ENCODE results near the gene STK39.

Gene STK39

GRCh38 chr2:168241746-168242145, 5.6 kb downstream of the STK39 start:
- DNase-seq, result no peak

- no peak for DNase-seq
Observed at GRCh38 chr2:168241208-168241607, 6.2 kb downstream of the STK39 start.

GRCh38 chr2:168239281-168239680, 8.1 kb downstream of the STK39 start:
- DNase-seq, result no peak

GRCh38 chr2:168237741-168238140, 9.7 kb downstream of the STK39 start:
- DNase-seq, result no peak

GRCh38 chr2:168234407-168235085, 12.8 kb downstream of the STK39 start:
- DNase-seq, result no peak

- no peak for DNase-seq
Observed at GRCh38 chr2:168233726-168234406, 13.5 kb downstream of the STK39 start.

GRCh38 chr2:168233166-168233565, 14.2 kb downstream of the STK39 start:
- no peak for DNase-seq

GRCh38 chr2:168231609-168232241, 15.7 kb downstream of the STK39 start:
- no peak for DNase-seq

- no peak for DNase-seq
Observed at GRCh38 chr2:168230389-168230788, 17.0 kb downstream of the STK39 start.

- DNase-seq, result no peak
Observed at GRCh38 chr2:168224346-168224745, 23.0 kb downstream of the STK39 start.

- no peak for DNase-seq
Observed at GRCh38 chr2:168222088-168222487, 25.3 kb downstream of the STK39 start.

GRCh38 chr2:168220965-168221819, 26.2 kb downstream of the STK39 start:
- DNase-seq, result no peak

GRCh38 chr2:168217920-168218319, 29.5 kb downstream of the STK39 start:
- DNase-seq, result no peak

- DNase-seq, result no peak
Observed at GRCh38 chr2:168216351-168217005, 30.9 kb downstream of the STK39 start.

GRCh38 chr2:168215813-168216212, 31.6 kb downstream of the STK39 start:
- no peak for DNase-seq

- DNase-seq, result no peak
Observed at GRCh38 chr2:168212866-168213265, 34.5 kb downstream of the STK39 start.

- DNase-seq, result no peak
Observed at GRCh38 chr2:168212167-168212566, 35.2 kb downstream of the STK39 start.

- DNase-seq, result no peak
Observed at GRCh38 chr2:168211664-168212163, 35.7 kb downstream of the STK39 start.

GRCh38 chr2:168210895-168211570, 36.4 kb downstream of the STK39 start:
- peak; percentile 1 for DNase-seq

GRCh38 chr2:168210216-168210894, 37.0 kb downstream of the STK39 start:
- no peak for DNase-seq

GRCh38 chr2:168208652-168209051, 38.7 kb downstream of the STK39 start:
- DNase-seq, result no peak
